ENCODE data around the gene EGFLAM. TPM values are rescaled to one million over a fixed set of nuclear protein-coding genes. Genes with fewer than 3 reads are reported as not detected.

Gene EGFLAM
- total RNA-seq, 4 donors from 2014 or later = 0.41 to 1.9 TPM; not detected in 2

DNA sequence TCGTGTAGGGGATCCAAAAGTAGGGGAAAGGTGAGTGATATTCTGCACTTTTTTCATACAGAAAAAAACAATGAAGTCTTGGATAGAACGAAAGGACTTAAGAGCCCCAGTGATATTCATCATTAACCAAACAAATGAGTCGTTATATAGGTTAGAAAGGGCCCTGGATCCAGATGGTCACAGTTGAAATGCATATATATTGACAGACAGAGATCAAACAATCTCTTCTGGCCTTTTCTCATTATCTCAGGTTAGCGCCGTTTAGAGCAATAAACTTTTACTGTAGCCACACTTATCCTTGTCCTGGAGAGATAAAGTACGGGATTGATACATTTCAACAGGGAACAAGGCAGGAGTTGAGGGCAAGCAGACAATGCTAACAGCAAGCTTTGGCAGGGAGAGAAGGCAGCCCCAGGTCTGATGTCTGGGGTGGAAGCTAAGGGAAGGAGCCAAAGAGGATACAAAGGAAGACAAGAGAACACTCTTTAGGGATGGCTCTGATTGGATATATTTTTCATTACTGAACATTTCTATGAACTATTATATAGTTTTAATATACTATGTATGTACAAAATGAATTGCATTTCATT lies 221.1 kb downstream of the EGFLAM start:
- in situ Hi-C loops (cut with MboI; ENCODE audit: low pct_ligation_motif_present in 1 of 4, low pct_unique_long_range_greater_than_20kb in 1 of 4, low sequenced_read_pairs in 3 of 4) = no loop called here
- H3K36me3 ChIP-seq = no peaks in the 10 kb centered on the region
- intact Hi-C loops (cut with DNase I; ENCODE audit: low total_unique reads) = no loop called here
- peaks cover 3% of the 10 kb centered on the region for H3K27me3 ChIP-seq
- 28 to 34% methylated on average over 6 of the region's 6 CpGs for WGBS, 2 donors (ENCODE audit: low coverage in 1 of 2)
- no peak for DNase-seq
- no peak overlapping the region for H3K27ac ChIP-seq
- H3K4me1 ChIP-seq = no peaks in the 10 kb centered on the region
- TF ChIP-seq EP300 (IDR thresholded peaks at IDR 0.05; ENCODE audit: low read depth) (no peak), POLR2A (IDR thresholded peaks at IDR 0.05) (no peak), POLR2AphosphoS5 (IDR thresholded peaks at IDR 0.05) (no peak)
- TF ChIP-seq, protein P1, sequence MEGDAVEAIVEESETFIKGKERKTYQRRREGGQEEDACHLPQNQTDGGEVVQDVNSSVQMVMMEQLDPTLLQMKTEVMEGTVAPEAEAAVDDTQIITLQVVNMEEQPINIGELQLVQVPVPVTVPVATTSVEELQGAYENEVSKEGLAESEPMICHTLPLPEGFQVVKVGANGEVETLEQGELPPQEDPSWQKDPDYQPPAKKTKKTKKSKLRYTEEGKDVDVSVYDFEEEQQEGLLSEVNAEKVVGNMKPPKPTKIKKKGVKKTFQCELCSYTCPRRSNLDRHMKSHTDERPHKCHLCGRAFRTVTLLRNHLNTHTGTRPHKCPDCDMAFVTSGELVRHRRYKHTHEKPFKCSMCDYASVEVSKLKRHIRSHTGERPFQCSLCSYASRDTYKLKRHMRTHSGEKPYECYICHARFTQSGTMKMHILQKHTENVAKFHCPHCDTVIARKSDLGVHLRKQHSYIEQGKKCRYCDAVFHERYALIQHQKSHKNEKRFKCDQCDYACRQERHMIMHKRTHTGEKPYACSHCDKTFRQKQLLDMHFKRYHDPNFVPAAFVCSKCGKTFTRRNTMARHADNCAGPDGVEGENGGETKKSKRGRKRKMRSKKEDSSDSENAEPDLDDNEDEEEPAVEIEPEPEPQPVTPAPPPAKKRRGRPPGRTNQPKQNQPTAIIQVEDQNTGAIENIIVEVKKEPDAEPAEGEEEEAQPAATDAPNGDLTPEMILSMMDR (IDR thresholded peaks at IDR 0.05) = no peak
- H3K4me3 ChIP-seq = no peak overlapping the region
- H3K9me3 ChIP-seq = no peaks in the 10 kb centered on the region

DNA sequence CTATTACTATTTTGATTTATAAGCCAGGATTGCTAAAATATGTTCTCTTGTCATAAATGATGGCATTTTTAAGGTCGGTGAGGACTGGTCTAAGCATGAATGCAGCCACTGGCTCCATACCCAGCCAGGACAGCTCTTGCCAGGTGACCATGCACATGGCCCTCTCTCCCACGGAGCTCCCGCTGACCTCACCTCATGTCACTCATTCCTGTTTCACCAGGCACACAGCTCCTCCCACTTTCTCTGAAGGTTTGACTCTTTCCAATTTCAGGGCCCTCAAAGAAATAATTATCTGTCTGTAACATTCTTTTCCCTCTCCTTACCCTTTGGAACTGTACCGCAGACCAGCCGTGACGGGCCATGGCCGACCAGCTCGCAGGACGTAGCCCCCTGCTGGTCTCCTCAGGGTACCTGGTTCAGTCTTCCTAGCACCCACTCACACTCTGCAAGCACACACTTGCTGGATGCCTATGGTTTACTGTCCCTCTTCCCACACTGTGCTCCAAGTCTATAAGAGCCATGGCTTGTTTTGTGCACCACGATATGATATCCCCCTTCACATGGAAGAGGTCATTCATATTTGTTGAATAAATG lies 225.5 kb downstream of the EGFLAM start:
- no peaks in the 10 kb centered on the region for H3K27me3 ChIP-seq
- in situ Hi-C loops (cut with MboI; ENCODE audit: low pct_ligation_motif_present in 1 of 4, low pct_unique_long_range_greater_than_20kb in 1 of 4, low sequenced_read_pairs in 3 of 4) = no loop called here
- H3K9me3 ChIP-seq = no peaks in the 10 kb centered on the region
- no peaks in the 10 kb centered on the region for H3K4me1 ChIP-seq
- H3K4me3 ChIP-seq = no peak overlapping the region
- TF ChIP-seq POLR2A (IDR thresholded peaks at IDR 0.05) = no peak
- TF ChIP-seq, protein P1 (IDR thresholded peaks at IDR 0.05) = no peak
- TF ChIP-seq EP300 (IDR thresholded peaks at IDR 0.05; ENCODE audit: low read depth) = no peak
- TF ChIP-seq POLR2AphosphoS5 (IDR thresholded peaks at IDR 0.05) = no peak
- 80 to 85% methylated on average over 6 to 10 of the region's 10 CpGs for WGBS, 2 donors (ENCODE audit: low coverage in 1 of 2)
- H3K36me3 ChIP-seq = no peaks in the 10 kb centered on the region
- intact Hi-C loops (cut with DNase I; ENCODE audit: low total_unique reads) = no loop called here
- H3K27ac ChIP-seq = no peak overlapping the region
- no peak for DNase-seq

DNA sequence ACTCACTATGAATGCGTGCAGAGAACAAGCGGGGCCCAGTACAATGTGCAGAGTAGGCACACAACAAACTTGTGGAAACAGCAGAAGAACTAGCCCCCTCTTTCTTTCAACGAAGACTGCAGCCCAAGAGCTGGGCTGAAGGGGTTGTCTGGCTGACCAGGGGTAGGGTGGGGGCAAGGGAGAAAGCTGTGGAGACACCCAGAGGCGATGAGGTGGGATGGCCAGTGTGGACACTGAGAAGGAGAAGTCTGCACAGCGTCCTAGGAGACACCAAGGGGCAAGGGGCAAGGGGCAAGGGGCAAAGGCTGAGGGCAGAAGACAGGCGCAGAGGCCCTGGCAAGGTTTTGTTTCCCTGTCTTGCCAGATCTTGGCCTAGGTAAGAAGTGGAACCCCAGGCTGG lies 235.8 kb downstream of the EGFLAM start:
- DNase-seq = no peak
- 81 to 100% methylated on average over 2 to 6 of the region's 6 CpGs for WGBS, 2 donors (ENCODE audit: low coverage in 1 of 2)
- intact Hi-C loops (cut with DNase I; ENCODE audit: low total_unique reads) (no loop called here), in situ Hi-C loops (cut with MboI; ENCODE audit: low pct_ligation_motif_present in 1 of 4, low pct_unique_long_range_greater_than_20kb in 1 of 4, low sequenced_read_pairs in 3 of 4) (no loop called here)
- Histone ChIP-seq H3K36me3 (no peaks in the 10 kb centered on the region), H3K27ac (no peak overlapping the region), H3K27me3 (no peaks in the 10 kb centered on the region), H3K9me3 (no peaks in the 10 kb centered on the region), H3K4me3 (no peak overlapping the region), H3K4me1 (no peaks in the 10 kb centered on the region)
- TF ChIP-seq EP300 (IDR thresholded peaks at IDR 0.05; ENCODE audit: low read depth) = no peak
- TF ChIP-seq POLR2AphosphoS5 (IDR thresholded peaks at IDR 0.05) = no peak
- TF ChIP-seq, protein P1 (IDR thresholded peaks at IDR 0.05) = no peak
- no peak for TF ChIP-seq POLR2A (IDR thresholded peaks at IDR 0.05)

DNA sequence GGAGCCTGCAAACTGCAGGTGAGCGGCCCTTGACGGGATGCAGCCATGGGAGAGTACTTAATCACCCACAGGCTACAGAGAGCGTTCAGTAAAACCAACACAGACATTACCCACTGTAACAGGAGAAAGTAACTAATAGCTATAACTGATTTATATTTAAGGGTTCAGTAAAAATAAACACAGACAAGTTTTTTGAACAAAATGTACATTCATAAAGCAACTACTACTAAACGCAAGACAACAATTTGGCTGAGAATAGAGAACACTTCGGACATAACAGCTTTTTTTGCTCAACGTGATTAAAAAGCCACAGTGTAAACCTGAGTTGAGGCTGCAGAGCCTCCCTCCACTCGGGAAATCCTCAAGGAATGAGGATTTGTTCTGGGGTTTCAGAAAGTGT lies 236.4 kb downstream of the EGFLAM start:
- no peak overlapping the region for H3K27ac ChIP-seq
- in situ Hi-C loops (cut with MboI; ENCODE audit: low pct_ligation_motif_present in 1 of 4, low pct_unique_long_range_greater_than_20kb in 1 of 4, low sequenced_read_pairs in 3 of 4) (no loop called here), intact Hi-C loops (cut with DNase I; ENCODE audit: low total_unique reads) (no loop called here)
- no peaks in the 10 kb centered on the region for H3K9me3 ChIP-seq
- WGBS, 2 donors (ENCODE audit: low coverage in 1 of 2) = 74 to 80% methylated on average over 7 of the region's 7 CpGs
- TF ChIP-seq POLR2AphosphoS5 (IDR thresholded peaks at IDR 0.05) = no peak
- no peak for TF ChIP-seq EP300 (IDR thresholded peaks at IDR 0.05; ENCODE audit: low read depth)
- TF ChIP-seq, protein P1 (IDR thresholded peaks at IDR 0.05) = no peak
- no peak for TF ChIP-seq POLR2A (IDR thresholded peaks at IDR 0.05)
- DNase-seq = no peak
- no peaks in the 10 kb centered on the region for H3K4me1 ChIP-seq
- H3K27me3 ChIP-seq = no peaks in the 10 kb centered on the region
- no peak overlapping the region for H3K4me3 ChIP-seq
- H3K36me3 ChIP-seq = no peaks in the 10 kb centered on the region
